ENCODE data around the gene EEIG2.
A peak's percentile ranks its signal among the peaks of the same experiment; 100 is the strongest.
"Not testable (repeated sequence)": the region's sequence is repeated elsewhere in the genome, so short reads cannot be mapped to it uniquely, and the experiment has no call there.

The EEIG2 gene

DNA sequence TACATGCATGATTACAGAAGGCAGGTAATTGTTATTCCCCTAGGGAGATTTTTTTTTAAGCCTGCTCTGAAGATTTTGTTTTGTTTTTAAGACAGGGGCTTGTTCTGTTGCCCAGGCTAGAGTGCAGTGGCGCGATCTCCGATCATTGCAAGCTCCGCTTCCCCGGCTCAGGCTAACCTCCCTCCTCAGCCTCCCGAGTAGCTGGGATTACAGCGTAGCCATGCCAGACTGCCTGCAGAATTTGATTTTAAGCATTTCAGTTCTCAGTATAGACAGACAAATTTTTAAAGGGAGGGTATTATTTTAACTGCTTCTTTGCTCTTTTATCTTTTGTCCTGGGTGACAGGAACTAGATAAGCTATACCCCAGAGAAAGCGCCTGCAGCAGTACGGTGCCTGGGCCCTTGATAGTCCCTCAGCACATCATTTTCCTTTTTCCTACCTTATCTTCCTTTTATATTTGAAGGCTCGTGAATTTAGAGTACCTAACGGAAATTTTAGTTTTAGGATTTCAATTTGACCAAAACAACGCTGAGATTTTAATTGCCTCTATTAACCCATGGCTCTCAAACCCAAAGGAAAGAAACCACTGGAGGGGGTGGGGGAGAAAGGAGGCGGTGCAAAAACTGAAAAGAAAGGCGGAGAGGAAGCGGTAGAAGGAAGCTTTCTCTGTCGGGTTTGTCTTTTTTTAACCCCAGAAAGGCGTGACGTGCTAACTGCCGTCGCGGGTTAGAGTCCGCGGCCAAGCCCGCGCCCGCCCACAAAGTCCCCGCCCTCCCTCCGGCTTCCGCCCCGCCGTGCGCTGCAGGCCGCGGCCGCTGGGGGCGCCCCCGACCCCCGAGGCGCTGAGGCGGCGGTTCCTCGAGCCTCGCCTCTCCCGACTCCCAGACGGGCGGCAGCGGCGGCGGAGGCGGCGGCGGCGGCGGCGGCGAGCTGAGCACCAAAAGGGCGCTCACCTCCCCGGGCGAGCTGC is at the start of gene EEIG2:
EEIG2 (plus strand) TSS at position 886 of the 972 bp plus-strand sequence. CDS start 329 bp downstream, outside the sequence.
- DNase-seq, result peak; percentile 82 to 84

DNA sequence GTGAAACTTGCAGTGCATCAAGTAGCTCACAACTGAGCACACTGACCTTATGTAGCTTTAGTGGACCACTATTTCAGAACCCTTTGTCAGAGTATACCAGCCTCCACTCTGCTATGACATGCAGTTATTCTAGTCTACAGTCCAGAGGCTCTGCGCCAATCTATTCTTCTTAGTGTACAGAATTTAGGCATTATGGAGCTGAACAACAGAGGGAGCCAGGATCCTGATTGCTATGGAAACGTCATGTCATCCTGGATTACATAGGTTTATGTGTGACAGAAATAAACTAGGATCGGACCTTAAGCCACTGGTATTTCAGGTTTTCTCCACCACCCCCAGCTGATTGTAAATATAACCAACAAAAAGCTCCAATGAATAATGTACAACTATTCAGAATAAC is 48.1 kb upstream of the EEIG2 start:
- no peak for DNase-seq

DNA sequence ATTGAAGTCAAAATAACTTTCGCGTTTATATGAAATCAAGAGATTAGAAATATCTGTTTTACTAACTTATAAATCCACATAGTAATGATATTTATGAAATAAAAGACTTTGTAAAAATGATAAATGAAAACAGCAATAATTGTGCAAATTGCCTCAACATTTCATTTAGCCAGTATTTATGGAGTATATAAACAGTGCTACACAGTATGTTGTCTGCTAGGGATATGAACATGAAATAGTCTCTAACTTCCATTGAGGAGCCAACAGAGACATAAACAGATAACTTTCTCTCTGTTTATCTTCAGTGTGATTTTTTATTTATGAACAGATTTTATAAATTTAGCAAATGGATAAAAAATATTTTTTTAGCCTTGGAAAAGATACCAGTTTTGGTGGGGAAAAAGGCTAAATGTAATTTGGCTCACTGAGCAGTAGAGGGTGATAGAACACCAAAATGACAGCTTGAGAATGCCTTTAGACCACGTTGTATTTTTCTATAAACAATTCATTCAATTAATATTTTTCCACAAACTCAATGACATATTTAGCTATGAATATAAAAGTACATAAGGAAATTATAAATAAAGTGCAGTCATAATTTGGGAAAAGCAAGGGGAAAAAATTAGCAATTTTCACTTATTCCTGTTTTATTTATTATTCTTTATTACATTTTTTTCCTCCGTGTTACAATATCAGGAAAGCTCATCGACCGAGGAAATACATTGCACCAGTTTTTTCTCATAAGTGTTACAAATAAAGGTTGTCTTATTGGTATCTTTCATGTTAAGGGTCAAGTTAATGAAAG is 47.5 kb upstream of the EEIG2 start:
- no peak for DNase-seq

DNA sequence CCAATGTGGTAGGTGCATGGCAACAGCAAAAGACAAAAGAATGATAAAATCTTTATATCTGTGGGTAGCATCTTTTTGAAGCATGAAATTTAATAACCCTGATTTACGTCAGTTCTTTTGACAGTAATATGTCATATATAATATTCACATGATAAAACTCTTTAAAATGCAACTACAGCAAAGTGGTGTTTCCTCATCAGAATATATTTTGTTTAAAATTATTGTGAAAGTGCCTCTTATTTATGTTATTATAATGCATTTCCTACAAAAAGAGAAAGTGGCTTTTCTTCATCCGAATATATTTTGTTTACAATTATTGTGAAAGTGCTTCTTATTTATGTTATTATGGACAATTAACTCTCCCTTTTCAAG is 46.9 kb upstream of the EEIG2 start:
- DNase-seq, result no peak

DNA sequence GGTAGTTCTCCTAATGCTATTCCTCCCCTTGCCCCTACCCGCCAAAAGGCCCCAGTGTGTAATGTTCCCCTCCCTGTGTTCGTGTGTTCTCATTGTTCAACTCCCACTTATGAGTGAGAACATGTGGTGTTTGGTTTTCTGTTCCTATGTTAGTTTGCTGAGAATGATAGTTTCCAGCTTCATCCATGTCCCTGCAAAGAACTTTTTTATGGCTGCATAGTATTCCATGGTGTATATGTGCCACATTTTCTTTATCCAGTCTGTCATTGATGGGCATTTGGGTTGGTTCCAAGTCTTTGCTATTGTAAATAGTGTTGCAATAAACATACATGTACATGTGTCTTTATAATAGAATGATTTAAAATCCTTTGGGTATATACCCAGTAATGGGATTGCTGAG is 46.0 kb upstream of the EEIG2 start:
- DNase-seq, result not testable (repeated sequence)

DNA sequence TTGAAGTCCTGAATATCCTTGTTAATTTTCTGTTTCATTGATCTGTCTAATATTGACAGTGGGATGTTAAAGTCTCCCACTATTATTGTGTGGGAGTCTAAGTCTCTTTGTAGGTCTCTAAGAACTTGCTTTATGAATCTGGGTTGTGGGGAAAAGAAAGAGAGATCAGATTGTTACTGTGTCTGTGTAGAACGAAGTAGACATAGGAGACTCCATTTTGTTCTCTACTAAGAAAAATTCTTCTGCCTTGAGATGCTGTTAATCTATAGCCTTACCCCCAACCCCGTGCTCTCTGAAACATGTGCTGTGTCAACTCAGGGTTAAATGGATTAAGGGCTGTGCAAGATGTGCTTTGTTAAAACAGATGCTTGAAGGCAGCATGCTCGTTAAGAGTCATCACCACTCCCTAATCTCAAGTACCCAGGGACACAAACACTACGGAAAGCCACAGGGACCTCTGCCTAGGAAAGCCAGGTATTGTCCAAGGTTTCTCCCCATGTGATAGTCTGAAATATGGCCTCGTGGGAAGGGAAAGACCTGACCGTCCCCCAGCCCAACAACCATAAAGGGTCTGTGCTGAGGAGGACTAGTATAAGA is 42.5 kb upstream of the EEIG2 start:
- not testable (repeated sequence) for DNase-seq

DNA sequence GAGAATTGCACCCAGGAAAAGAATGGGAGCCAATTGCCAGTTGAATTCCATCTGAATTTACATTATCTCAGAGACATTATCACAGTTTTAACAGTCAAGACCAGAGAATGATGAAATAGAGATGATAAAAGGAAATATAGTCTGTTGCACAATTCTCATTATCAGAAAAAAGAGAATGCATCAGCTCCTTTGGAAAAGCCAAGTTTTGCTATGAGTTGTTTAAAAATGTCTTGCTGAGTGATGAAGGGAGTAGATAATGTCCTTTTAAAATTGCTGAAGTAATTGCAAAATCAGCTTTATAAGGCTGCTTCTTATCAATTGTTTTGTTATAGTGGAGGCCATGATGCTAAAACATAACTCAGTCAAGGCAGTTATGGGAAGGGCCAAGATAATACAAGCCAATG is 37.9 kb upstream of the EEIG2 start:
- DNase-seq, result no peak

DNA sequence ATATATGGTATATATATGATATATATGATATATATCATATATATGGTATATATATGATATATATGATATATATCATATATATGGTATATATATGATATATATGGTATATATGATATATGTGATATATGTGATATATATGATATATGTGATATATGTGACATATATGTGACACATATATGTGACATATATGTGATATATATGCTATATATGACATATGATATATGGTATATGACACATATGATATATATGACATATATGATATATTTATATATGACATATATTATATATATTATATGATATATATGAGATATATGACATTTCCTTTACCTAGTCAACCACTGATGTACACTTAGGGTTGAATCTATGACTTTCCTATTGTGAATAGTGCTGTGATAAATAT is 36.1 kb upstream of the EEIG2 start:
- DNase-seq, result no peak

DNA sequence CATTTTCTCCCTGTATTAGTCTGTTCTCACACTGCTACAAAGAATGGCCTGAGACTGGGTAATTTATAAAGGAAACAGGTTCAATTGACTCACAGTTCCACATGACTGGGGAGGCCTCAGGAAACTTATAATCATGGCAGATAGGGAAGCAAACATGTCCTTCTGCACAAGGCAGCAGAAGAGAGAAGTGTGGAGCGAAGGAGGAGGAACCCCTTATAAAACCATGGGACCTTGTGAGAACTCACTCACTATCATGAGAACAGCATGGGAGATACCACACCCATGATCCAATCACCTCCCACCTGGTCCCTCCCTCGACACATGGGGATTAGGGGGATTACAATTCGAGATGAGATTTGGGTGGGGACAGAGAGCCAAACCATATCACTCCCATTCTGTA is 35.2 kb upstream of the EEIG2 start:
- DNase-seq, result no peak

DNA sequence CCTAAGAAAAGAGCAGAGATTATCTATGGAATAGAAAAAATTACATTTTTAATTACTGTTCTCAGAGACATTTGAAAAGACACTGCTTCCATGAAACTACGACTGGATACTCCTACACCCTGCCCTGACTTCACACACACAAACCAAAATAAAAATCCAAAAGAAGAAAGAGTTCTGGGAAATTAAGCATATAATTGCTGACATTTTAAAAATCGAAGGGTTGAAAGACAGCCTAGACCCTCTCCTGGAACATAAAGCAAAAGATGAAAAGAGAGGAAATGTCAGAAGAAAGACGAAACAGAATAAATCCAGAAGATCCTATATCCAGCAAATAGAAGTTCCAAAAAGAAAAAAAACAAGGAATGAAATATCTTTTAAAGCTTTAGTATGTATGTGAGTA is 32.8 kb upstream of the EEIG2 start:
- DNase-seq, result no peak

DNA sequence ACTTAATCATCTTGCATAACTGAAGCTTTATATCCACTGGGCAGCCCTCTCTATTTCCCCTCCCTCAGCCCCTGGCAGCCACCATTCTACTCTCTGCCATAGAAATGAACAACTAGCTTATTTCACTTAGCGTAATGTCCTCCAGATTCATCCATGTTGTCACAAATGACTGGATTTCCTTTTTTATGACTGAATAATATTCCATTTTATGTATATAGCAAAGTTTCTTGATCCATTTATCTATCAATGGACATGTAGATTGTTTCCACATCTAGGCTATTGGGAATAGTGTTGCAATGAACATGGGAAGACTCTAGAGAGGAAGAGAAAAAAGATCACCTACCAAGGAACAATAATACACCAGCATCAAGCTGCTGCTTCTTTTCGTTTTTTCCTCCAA is 32.1 kb upstream of the EEIG2 start:
- DNase-seq, result no peak

DNA sequence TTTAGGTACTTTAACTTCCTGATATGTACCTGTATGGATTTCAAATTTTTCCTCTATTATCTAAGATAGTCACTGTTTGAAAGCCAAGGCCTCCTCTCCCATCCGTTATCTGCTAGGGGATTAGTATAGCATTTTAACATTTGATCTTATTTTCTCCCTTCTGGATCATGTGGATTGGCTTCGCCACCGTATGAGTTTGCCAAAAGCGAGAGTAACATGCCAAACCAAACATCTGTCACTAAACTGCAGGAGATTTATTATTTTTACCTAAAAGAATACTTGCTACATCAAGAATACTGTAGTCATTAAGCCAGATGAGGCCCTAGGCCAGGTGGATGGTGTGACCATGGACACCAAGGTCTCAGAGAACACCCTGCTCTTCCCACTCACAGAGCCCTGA is 28.5 kb upstream of the EEIG2 start:
- no peak for DNase-seq

DNA sequence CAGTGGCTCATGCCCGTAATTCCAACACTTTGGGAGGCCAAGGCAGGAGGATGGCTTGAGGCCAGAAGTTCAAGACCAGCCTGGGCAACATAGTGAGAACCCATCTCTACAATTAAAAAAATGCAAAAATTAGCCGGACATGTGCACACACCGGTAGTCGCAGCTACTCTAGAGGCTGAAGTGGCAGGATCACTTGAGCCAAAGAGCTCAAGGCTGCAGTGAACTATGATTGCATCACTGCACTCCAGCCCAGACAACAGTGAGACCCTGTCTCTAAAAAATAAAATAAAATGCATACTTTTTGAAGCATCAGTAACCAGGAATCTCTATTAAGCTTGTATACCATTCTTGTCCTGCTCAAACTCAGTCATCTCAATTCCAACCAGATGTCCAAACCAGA is 27.2 kb upstream of the EEIG2 start:
- DNase-seq, result no peak

DNA sequence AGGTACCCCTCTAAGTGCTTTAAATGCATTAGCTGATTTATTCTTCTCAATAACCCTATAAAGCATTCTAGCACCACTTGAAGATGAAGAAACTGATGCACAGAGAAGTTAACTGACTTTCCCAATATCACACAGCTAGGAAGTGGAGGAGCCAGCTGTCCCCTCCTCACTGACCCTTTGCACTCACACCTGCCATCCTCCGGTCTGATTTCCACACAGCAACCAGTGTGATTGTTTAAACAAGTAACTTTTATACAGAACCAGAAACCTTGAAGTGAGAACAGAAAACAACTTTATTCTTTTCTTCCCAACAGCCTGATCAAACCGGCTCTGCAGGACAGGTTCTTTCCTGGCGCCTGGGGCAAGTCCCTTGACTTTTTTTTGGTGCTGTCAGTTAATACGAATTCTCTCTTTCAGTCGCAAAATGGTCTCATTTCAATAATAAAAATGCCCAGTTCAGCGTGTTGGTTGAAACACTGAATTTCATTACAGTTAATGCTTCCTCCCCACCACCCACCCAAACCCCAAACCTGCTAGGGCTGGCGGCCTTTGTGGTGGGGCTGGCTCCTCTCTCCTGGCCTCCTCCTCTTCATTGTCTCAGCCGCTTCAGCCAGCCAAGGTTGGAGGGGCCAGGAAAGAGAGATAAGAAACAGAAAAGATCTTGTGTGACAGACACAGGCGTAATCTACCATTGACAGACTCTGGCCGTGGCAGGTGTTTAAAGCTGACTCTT is 26.4 kb upstream of the EEIG2 start:
- no peak for DNase-seq

DNA sequence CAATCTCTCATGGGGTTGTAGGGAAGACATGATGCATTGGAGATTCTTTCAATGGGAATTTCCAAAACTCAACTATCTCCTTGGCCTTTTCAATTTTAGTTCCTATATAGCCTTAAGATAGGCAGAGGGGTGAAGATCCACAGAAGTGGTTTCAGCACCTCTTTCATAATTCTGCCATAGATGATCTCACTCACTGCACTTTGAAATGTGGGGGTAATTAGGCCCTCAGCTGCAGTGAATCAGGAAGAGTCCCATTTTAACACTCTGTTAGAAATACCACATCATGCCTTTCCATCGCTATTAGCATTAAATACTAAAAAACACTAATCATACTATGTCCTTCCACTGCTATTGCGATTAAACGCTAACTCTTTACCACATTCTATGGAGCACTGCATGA is 25.1 kb upstream of the EEIG2 start:
- DNase-seq, result no peak

DNA sequence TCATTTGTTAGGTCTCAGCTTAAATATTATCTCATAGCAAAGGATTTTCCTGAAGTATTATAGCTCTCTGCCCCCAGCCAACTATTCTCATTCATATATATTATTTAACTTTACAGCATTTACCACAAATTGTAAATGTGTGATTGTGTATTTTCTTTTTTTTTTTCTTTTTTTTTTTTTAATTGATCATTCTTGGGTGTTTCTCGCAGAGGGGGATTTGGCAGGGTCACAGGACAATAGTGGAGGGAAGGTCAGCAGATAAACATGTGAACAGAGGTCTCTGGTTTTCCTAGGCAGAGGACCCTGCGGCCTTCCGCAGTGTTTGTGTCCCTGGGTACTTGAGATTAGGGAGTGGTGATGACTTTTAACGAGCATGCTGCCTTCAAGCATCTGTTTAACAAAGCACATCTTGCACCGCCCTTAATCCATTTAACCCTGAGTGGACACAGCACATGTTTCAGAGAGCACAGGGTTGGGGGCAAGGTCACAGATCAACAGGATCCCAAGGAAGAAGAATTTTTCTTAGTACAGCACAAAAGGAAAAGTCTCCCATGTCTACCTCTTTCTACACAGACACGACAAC is 24.5 kb upstream of the EEIG2 start:
- DNase-seq, result not testable (repeated sequence)

DNA sequence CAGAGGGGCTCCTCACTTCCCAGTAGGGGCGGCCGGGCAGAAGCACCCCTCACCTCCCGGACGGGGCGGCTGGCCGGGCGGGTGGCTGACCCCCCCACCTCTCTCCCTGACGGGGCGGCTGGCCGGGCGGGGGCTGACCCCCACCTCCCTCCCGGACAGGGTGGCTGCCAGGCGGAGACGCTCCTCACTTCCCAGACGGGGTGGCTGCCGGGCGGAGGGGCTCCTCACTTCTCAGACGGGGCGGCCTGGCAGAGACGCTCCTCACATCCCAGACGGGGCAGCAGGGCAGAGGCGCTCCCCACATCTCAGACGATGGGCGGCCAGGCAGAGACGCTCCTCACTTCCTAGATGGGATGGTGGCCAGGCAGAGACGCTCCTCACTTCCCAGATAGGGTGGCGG is 23.9 kb upstream of the EEIG2 start:
- not testable (repeated sequence) for DNase-seq

DNA sequence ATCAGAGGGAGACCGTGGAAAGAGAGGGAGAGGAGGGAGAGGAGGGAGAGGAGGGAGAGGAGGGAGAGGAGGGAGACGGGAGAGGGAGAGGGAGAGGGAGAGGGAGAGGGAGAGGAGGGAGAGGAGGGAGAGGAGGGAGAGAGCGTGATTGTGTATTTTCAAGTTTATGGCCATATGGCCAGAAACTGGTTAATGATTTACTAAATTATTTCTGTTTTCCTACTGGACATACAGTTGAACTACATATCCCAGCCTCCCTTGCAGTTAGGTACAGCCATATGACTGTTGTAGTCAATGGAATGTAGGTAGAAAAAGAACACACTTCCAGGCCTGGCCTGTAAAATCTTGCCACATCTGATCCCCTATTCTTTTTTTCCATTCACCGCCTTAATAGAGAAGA is 23.1 kb upstream of the EEIG2 start:
- DNase-seq, result not testable (repeated sequence)

DNA sequence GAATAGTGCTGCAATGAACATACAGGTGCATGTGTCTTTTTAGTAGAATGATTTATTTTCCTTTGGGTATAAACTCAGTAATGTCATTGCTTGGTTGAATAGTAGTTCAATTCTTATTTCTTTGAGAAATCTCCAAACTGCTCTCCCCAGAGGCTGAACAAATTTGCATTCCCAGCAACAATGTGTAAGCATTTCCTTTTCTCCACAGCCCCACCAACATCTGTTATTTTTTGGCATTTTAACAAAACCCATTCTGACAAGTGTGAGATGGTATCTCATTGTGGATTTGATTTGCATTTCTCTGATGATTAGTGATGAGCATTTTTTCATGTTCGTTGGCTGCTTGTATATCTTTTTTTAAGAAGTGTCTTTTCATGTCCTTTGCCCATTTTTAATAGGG is 21.9 kb upstream of the EEIG2 start:
- no peak for DNase-seq

DNA sequence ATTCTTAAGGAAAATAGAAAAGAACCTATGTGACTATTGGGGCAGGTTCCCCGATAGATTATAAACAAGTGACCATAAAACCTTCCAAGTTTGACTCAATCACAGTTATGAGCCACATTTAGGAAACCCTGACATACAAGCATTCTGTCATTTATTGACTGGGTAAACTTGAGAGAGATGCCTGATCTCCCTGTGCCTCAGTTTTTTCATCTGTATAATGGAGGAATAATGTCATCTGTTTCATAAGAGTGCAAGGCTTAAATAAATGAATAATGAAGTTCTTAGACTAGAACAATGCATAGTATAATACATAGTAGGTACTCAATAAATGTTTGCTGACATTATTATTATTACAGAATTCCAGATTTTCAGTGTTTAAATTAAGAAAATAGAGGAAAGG is 18.9 kb upstream of the EEIG2 start:
- DNase-seq, result no peak

DNA sequence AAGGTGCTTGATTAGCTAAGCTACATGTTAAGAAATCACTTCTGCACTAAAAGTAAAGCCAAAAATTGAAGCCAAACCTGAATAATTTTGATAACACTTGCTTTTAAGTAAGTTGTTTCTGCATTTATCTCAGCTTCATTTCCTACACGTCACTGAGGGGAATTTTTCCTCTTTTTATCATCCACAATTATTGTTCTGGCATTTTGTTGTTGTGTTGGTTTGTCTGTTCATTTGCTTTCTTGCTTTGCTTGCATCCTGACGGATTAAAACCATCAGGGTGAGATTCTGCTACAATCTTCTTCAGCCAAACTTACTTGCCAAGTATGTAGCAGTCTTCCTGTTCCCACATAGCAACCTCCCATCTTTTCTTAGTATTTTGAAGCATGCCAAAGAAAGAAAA is 18.0 kb upstream of the EEIG2 start:
- no peak for DNase-seq

DNA sequence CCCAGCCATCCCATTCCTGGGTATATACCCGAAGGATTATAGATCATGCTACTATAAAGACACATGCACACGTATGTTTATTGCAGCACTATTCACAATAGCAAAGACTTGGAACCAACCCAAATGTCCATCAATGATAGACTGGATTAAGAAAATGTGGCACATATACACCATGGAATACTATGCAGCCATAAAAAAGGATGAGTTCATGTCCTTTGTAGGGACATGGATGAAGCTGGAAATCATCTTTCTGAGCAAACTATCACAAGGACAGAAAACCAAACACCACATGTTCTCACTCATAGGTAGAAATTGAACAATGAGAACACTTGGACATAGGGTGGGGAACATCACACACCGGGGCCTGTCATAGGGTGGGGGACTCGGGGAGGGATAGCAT is 12.4 kb upstream of the EEIG2 start:
- not testable (repeated sequence) for DNase-seq

Measured in activated CD4-positive, alpha-beta T cell treated with anti-CD3 and anti-CD28 coated beads, Interleukin-2, amount 50 U/mL, for 4 hours (primary cell).